GM12873 (cell line): ENCODE results near the gene GRAP.

Experiments
- CTCF ChIP-seq: IDR thresholded peaks from 2 replicates; pipeline ENCODE4 v1.5.1; 2012; ENCODE audit warnings: low read depth, mild to moderate bottlenecking, moderate library complexity, low read length, control low read depth; ENCODE audit not compliant: insufficient read depth; ENCODE audit errors: missing control alignments

Gene GRAP

GRCh38 chr17:18997650-18998196 lies 49.0 kb downstream of the GRAP start:
- no peak for TF ChIP-seq CTCF

GRCh38 chr17:18996458-18996857 lies 50.3 kb downstream of the GRAP start:
- no peak for TF ChIP-seq CTCF

GRCh38 chr17:18995220-18995619 lies 51.5 kb downstream of the GRAP start:
- no peak for TF ChIP-seq CTCF

- no peak for TF ChIP-seq CTCF
Measured at GRCh38 chr17:18994631-18995030, 52.1 kb downstream of the GRAP start.

- TF ChIP-seq CTCF: no peak
Measured at GRCh38 chr17:18993905-18994526, 52.7 kb downstream of the GRAP start.

GRCh38 chr17:18992454-18993130 lies 54.2 kb downstream of the GRAP start:
- no peak for TF ChIP-seq CTCF

- TF ChIP-seq CTCF: no peak
Measured at GRCh38 chr17:18991531-18992315, 55.0 kb downstream of the GRAP start.
